ENCODE results near the gene CDH4. TPM values are rescaled to one million over a fixed set of nuclear protein-coding genes. Genes with fewer than 3 reads are reported as not detected.

Gene CDH4
- total RNA-seq, 1 experiment from 2014 or later, result not detected

GRCh38 chr20:61560361-61560853 is 308.3 kb downstream of the CDH4 start:
- no peaks in the 10 kb centered on the region for H3K27me3 ChIP-seq (ENCODE audit: control insufficient read depth, insufficient read depth, low read length)
- H3K4me1 ChIP-seq (ENCODE audit: control insufficient read depth, insufficient read depth, low read length), result no peaks in the 10 kb centered on the region
- ChIA-PET POLR2A (no interaction called here), CTCF (no interaction called here)
- no peaks in the 10 kb centered on the region for H3K9me3 ChIP-seq (ENCODE audit: control insufficient read depth, insufficient read depth, low read depth, low read length)
- DNase-seq (ENCODE audit: low read depth, low spot score) (no peak), ATAC-seq (no peak; the same call in 1 of the 2 replicates)
- H3K4me3 ChIP-seq (ENCODE audit: low read depth in 2 of 2, low read length in 2 of 2), result no peak overlapping the region
- BruUV-seq (replicated peaks), result no TSS peak
- intact Hi-C loops (cut with micrococcal nuclease; ENCODE audit: unreplicated experiment), result no loop called here
- no peaks in the 10 kb centered on the region for H3K36me3 ChIP-seq (ENCODE audit: control insufficient read depth, insufficient read depth, low read length)
- H3K27ac ChIP-seq (ENCODE audit: low read length), result no peak overlapping the region
- in situ Hi-C loops (cut with HindIII; ENCODE audit: low pct_unique_long_range_greater_than_20kb, low sequenced_read_pairs), result no loop called here
- TF ChIP-seq CTCF (IDR thresholded peaks at IDR 0.05) (no peak; the same call in 1 of the 2 replicates), TCF7L2 (IDR thresholded peaks at IDR 0.05; ENCODE audit: low read depth, low read length) (no peak), SIN3A (IDR thresholded peaks at IDR 0.05; ENCODE audit: borderline replicate concordance, insufficient read depth, low read depth, low read length) (no peak), POLR2AphosphoS5 (IDR thresholded peaks at IDR 0.05; ENCODE audit: low read depth, low read length) (no peak), REST (IDR thresholded peaks at IDR 0.05; ENCODE audit: insufficient read depth in 1 of 2, low read depth in 2 of 2, low read length in 1 of 2) (no peak)

GRCh38 chr20:61561111-61561830 is 309.2 kb downstream of the CDH4 start:
- ChIA-PET CTCF (no interaction called here), POLR2A (no interaction called here)
- ATAC-seq, result no peak
- H3K9me3 ChIP-seq (ENCODE audit: control insufficient read depth, insufficient read depth, low read depth, low read length), result no peaks in the 10 kb centered on the region
- H3K27ac ChIP-seq (ENCODE audit: low read length), result no peak overlapping the region
- no TSS peak for BruUV-seq (replicated peaks)
- no peaks in the 10 kb centered on the region for H3K36me3 ChIP-seq (ENCODE audit: control insufficient read depth, insufficient read depth, low read length)
- no peak for TF ChIP-seq REST (IDR thresholded peaks at IDR 0.05; ENCODE audit: insufficient read depth in 1 of 2, low read depth in 2 of 2, low read length in 1 of 2)
- TF ChIP-seq SIN3A (IDR thresholded peaks at IDR 0.05; ENCODE audit: borderline replicate concordance, insufficient read depth, low read depth, low read length), result no peak
- TF ChIP-seq TCF7L2 (IDR thresholded peaks at IDR 0.05; ENCODE audit: low read depth, low read length), result no peak
- no peak for TF ChIP-seq POLR2AphosphoS5 (IDR thresholded peaks at IDR 0.05; ENCODE audit: low read depth, low read length)
- no peak for TF ChIP-seq CTCF (IDR thresholded peaks at IDR 0.05)
- H3K27me3 ChIP-seq (ENCODE audit: control insufficient read depth, insufficient read depth, low read length), result no peaks in the 10 kb centered on the region; the same call in 1 of the 2 replicates
- no peak overlapping the region for H3K4me3 ChIP-seq (ENCODE audit: low read depth in 2 of 2, low read length in 2 of 2)
- in situ Hi-C loops (cut with HindIII; ENCODE audit: low pct_unique_long_range_greater_than_20kb, low sequenced_read_pairs) (no loop called here), intact Hi-C loops (cut with micrococcal nuclease; ENCODE audit: unreplicated experiment) (no loop called here)
- DNase-seq (ENCODE audit: low read depth, low spot score), result no peak
- H3K4me1 ChIP-seq (ENCODE audit: control insufficient read depth, insufficient read depth, low read length), result no peaks in the 10 kb centered on the region
